ENCODE results near the gene ATP2C2.

DNA sequence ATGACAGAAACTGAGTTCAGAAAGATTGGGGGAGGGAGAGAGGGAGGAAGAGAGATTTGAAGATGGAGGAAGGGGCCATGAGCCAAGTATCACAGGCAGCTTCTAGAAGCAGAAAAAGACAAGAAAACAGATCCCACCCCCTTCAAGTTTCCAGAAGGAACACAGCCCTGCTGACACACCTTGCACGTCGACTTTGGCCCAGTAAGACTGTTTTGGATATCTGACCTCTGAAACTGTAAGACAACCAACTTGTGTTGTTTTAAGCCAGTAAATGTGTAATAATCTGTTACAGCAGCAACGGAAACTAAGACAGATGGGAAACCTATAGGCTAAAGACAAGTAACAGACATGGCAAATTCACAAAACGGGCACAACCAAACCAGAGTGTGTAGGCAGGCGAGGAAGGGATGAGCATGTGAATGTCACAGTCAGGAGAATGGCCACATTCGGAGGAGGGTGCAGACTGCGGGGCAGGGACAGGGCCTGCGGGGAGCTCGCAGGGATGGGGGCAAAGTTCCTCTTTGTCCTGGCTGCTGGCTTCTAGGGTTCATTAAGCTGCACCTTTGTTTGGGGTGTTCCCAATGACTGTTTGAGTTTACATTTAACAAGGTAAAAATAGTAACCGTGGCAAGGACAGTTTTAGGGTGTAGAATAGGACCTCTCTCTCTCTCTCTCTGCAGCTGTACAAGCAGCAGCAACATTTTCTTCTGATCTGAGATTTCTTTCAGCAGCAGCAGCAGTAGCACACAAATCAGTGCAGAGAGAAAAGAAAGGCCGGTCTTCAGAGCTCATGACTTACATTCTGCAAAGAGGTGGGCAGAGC lies 18.3 kb upstream of the ATP2C2 start:
- TF ChIP-seq TAF1 (IDR thresholded peaks at IDR 0.05; ENCODE audit: borderline replicate concordance, insufficient read depth, low read length) = no peak
- no peak for TF ChIP-seq POLR2AphosphoS5 (IDR thresholded peaks at IDR 0.05; ENCODE audit: low read depth, low read length)

All from PFSK-1 (cell line).